Vagina (tissue), 2 donors: ENCODE results near the gene ZBTB7A. TPM values are rescaled to one million over a fixed set of nuclear protein-coding genes. Genes with fewer than 3 reads are reported as not detected.
A peak's percentile ranks its signal among the peaks of the same experiment; 100 is the strongest.

Source experiments
- DNase-seq, 2 donors: peaks; one replicate each; pipeline ENCODE4 v3.0.0-alpha.2; 2017; ENCODE audit errors: extremely low spot score in 2 of 2
- H3K27ac ChIP-seq: fragments of 200-600 bp; sonication (generic); one replicate; pipeline ENCODE4 v1.5.1; 2019
- H3K27me3 ChIP-seq: fragments of 200-600 bp; sonication (generic); one replicate; pipeline ENCODE4 v1.5.1; 2019
- H3K36me3 ChIP-seq, 2 donors: fragments of 200-600 bp; sonication (generic); one replicate each; pipeline ENCODE4 v1.5.1; 2017 to 2019
- H3K4me1 ChIP-seq: fragments of 200-600 bp; sonication (generic); one replicate; pipeline ENCODE4 v1.5.1; 2019
- H3K4me3 ChIP-seq, 2 donors: fragments of 200-600 bp; sonication (generic); 1 replicate in 1 of 2; 2 replicates in 1 of 2; pipeline ENCODE4 v1.5.1; 2016 to 2019
- H3K9me3 ChIP-seq: fragments of 200-600 bp; sonication (generic); one replicate; pipeline ENCODE4 v1.5.1; 2019
- CTCF ChIP-seq, 3 experiments: fragments of 450-650 bp in 2 of 3; fragments of 200-600 bp in 1 of 3; sonication (generic) in 1 of 3; IDR thresholded peaks; one replicate each; pipeline ENCODE4 v1.5.1; 2017 to 2019; ENCODE audit warnings: antibody characterized with exemption in 3 of 3, mild to moderate bottlenecking in 2 of 3, moderate library complexity in 2 of 3
- POLR2A ChIP-seq, 2 donors: fragments of 450-650 bp; IDR thresholded peaks; one replicate each; pipeline ENCODE4 v1.6.1; 2017; ENCODE audit warnings: antibody characterized with exemption in 2 of 2, mild to moderate bottlenecking in 2 of 2, moderate library complexity in 2 of 2
- POLR2AphosphoS5 ChIP-seq, 2 donors: sonication (generic); formaldehyde crosslinking; IDR thresholded peaks; one replicate each; pipeline ENCODE4 v1.9.0; 2017; ENCODE audit warnings: antibody characterized with exemption in 2 of 2, mild to moderate bottlenecking in 2 of 2, low read depth in 1 of 2; ENCODE audit not compliant: insufficient read depth in 1 of 2
- intact Hi-C: fragments of 100-400 bp; cut with DNase I; formaldehyde crosslinking; loops from one replicate; pipeline ENCODE4 v1.15.1; 2023
- total RNA-seq: library from RNA; depleted of rRNA; stranded (reverse); fragments of >200 nt; gene quantifications from one replicate; pipeline ENCODE4 v1.2.3, GENCODE V29; 2016

Gene ZBTB7A
- total RNA-seq, 1 donor from 2014 or later = 60.6 TPM

DNA sequence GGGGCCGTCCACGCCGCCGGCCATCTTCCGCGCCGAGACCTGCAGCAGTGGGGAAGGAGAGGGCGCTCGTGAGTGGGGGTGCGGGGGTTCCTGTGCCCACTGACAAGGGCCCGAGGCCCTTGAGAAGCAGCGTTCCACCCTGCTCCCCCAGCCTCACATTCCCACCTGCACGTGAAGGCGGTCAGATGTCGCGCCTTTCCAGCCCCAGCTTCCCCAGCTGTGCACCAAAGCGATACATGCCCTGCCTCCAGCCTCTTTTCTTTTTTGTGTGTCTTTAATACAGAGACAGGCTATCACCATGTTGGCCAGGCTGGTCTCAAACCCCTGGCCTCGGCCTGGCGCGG lies 11.5 kb downstream of the ZBTB7A start:
- H3K36me3 ChIP-seq = peaks cover 0 to 22% of the 10 kb centered on the region in 2 donors
- no peak for TF ChIP-seq POLR2A (IDR thresholded peaks at IDR 0.05)
- no peak for TF ChIP-seq CTCF (IDR thresholded peaks at IDR 0.05)
- TF ChIP-seq POLR2AphosphoS5 (IDR thresholded peaks at IDR 0.05; ENCODE audit: insufficient read depth in 1 of 2, low read depth in 1 of 2) = no peak
- DNase-seq = no peak
- H3K4me3 ChIP-seq = no peak overlapping the region
- H3K27me3 ChIP-seq = no peaks in the 10 kb centered on the region
- H3K4me1 ChIP-seq = peaks cover 67% of the 10 kb centered on the region
- H3K27ac ChIP-seq = no peak overlapping the region
- H3K9me3 ChIP-seq = no peaks in the 10 kb centered on the region
- intact Hi-C loops = no loop called here

GRCh38 chr19:4054441-4055208 lies 12.1 kb downstream of the ZBTB7A start:
- no peaks in the 10 kb centered on the region for H3K27me3 ChIP-seq
- intact Hi-C loops = loop anchor here (5.0 kb wide), 1 partner anchor 1647 kb away; no protein-coding TSS in a partner anchor
- H3K4me1 ChIP-seq = peaks cover 66% of the 10 kb centered on the region
- peaks cover 0 to 26% of the 10 kb centered on the region in 2 donors for H3K36me3 ChIP-seq
- H3K4me3 ChIP-seq = no peak overlapping the region
- no peak overlapping the region for H3K27ac ChIP-seq
- TF ChIP-seq POLR2AphosphoS5 (IDR thresholded peaks at IDR 0.05; ENCODE audit: insufficient read depth in 1 of 2, low read depth in 1 of 2) (no peak), CTCF (IDR thresholded peaks at IDR 0.05) (no peak), POLR2A (IDR thresholded peaks at IDR 0.05) (no peak)
- DNase-seq = no peak
- H3K9me3 ChIP-seq = no peaks in the 10 kb centered on the region

GRCh38 chr19:4053423-4054324 lies 13.0 kb downstream of the ZBTB7A start:
- peak in 1 of 2 donors; percentile 13 for TF ChIP-seq POLR2AphosphoS5 (IDR thresholded peaks at IDR 0.05; ENCODE audit: insufficient read depth in 1 of 2, low read depth in 1 of 2)
- no peak for TF ChIP-seq CTCF (IDR thresholded peaks at IDR 0.05)
- no peak overlapping the region for H3K27ac ChIP-seq
- intact Hi-C loops = loop anchor here (5.0 kb wide), 1 partner anchor 1646 kb away; no protein-coding TSS in a partner anchor
- peaks cover 62% of the 10 kb centered on the region for H3K4me1 ChIP-seq
- no peaks in the 10 kb centered on the region for H3K27me3 ChIP-seq
- H3K4me3 ChIP-seq = no peak overlapping the region
- H3K36me3 ChIP-seq = peaks cover 0 to 31% of the 10 kb centered on the region in 2 donors
- no peak for DNase-seq
- H3K9me3 ChIP-seq = no peaks in the 10 kb centered on the region

GRCh38 chr19:4052993-4053422 lies 13.7 kb downstream of the ZBTB7A start:
- Histone ChIP-seq H3K4me3 (peak overlapping the region; percentile 12 to 17), H3K4me1 (peaks cover 56% of the 10 kb centered on the region), H3K27me3 (no peaks in the 10 kb centered on the region), H3K9me3 (no peaks in the 10 kb centered on the region), H3K27ac (peak overlapping the region; percentile 71), H3K36me3 (peaks cover 0 to 31% of the 10 kb centered on the region in 2 donors)
- TF ChIP-seq POLR2AphosphoS5 (IDR thresholded peaks at IDR 0.05; ENCODE audit: insufficient read depth in 1 of 2, low read depth in 1 of 2) (no peak), POLR2A (IDR thresholded peaks at IDR 0.05) (no peak)
- intact Hi-C loops = loop anchor here (5.0 kb wide), 1 partner anchor 1646 kb away; no protein-coding TSS in a partner anchor
- DNase-seq = no peak
